Fibroblast of lung (primary cell): ENCODE data around the gene TENM3. TPM values are rescaled to one million over a fixed set of nuclear protein-coding genes. Genes with fewer than 3 reads are reported as not detected.

Experiments
- DNase-seq, 2 donors: peaks; one replicate each; pipeline versions ENCODE4 v3.0.0 to v3.0.0-alpha.2; 2010; ENCODE audit warnings: low read depth in 2 of 2
- H2AFZ ChIP-seq: 2 replicates; pipeline ENCODE4 v1.5.1; 2012; ENCODE audit warnings: low read length, control low read depth, inconsistent platforms
- H3K27ac ChIP-seq: 2 replicates; pipeline ENCODE4 v1.5.1; 2011; ENCODE audit warnings: low read length, control low read depth; ENCODE audit not compliant: insufficient read depth
- H3K27me3 ChIP-seq: 2 replicates; pipeline ENCODE4 v1.5.1; 2011; ENCODE audit warnings: mild to moderate bottlenecking, low read length; ENCODE audit not compliant: control insufficient read depth, insufficient read depth
- H3K36me3 ChIP-seq: 2 replicates; pipeline ENCODE4 v1.5.1; 2011; ENCODE audit warnings: low read length; ENCODE audit not compliant: control insufficient read depth, insufficient read depth
- H3K4me1 ChIP-seq: 2 replicates; pipeline ENCODE4 v1.5.1; 2011; ENCODE audit warnings: low read length; ENCODE audit not compliant: control insufficient read depth, insufficient read depth; ENCODE audit errors: extremely low read depth
- H3K4me2 ChIP-seq: 2 replicates; pipeline ENCODE4 v1.5.1; 2011; ENCODE audit warnings: low read length, control low read depth; ENCODE audit not compliant: insufficient read depth; ENCODE audit errors: extremely low read depth
- H3K4me3 ChIP-seq, 4 experiments: fragments of 200-600 bp in 1 of 4; sonication (generic) in 1 of 4; replicated peaks in 1 of 4; 2 replicates each; pipeline ENCODE4 v1.5.1; 2011 to 2016; ENCODE audit warnings: low read length in 4 of 4, low read depth in 3 of 4, mild to moderate bottlenecking in 3 of 4, control low read depth in 2 of 4, inconsistent platforms in 1 of 4, mixed read lengths in 1 of 4; ENCODE audit not compliant: insufficient read depth in 1 of 4; ENCODE audit errors: control extremely low read depth in 1 of 4
- H3K79me2 ChIP-seq: 2 replicates; pipeline ENCODE4 v1.5.1; 2012; ENCODE audit warnings: mild to moderate bottlenecking, low read length, inconsistent platforms; ENCODE audit not compliant: control insufficient read depth, insufficient read depth
- H3K9ac ChIP-seq: 2 replicates; pipeline ENCODE4 v1.5.1; 2011; ENCODE audit warnings: mild to moderate bottlenecking, low read length, control low read depth; ENCODE audit not compliant: insufficient read depth
- H3K9me3 ChIP-seq: 2 replicates; pipeline ENCODE4 v1.5.1; 2012; ENCODE audit warnings: low read depth, low read length; ENCODE audit not compliant: control insufficient read depth, insufficient read depth
- H4K20me1 ChIP-seq: 2 replicates; pipeline ENCODE4 v1.5.1; 2011; ENCODE audit warnings: low read length; ENCODE audit not compliant: control insufficient read depth, insufficient read depth; ENCODE audit errors: extremely low read depth
- CTCF ChIP-seq, 2 donors: IDR thresholded peaks in 1 of 2; conservative IDR thresholded peaks in 1 of 2; 1 replicate in 1 of 2; 2 replicates in 1 of 2; pipeline ENCODE4 v1.5.1; 2011 to 2012; ENCODE audit warnings: low read length in 2 of 2, control low read depth in 1 of 2, inconsistent platforms in 1 of 2, low read depth in 1 of 2, mild to moderate bottlenecking in 1 of 2
- EZH2 ChIP-seq: IDR thresholded peaks from 2 replicates; pipeline ENCODE4 v1.5.1; 2012; ENCODE audit warnings: low read length, control low read depth, mild to moderate bottlenecking; ENCODE audit errors: missing control alignments
- polyA plus RNA-seq, 2 donors: library from polyadenylated mRNA; depleted of rRNA in 1 of 2; stranded (reverse) in 1 of 2; unstranded in 1 of 2; fragments of >200 nt; gene quantifications; 2 replicates each; pipeline ENCODE4 v1.2.1, GENCODE V29; 2011 to 2012; ENCODE audit warnings: missing spikeins in 1 of 2
- total RNA-seq: library from RNA; depleted of rRNA; stranded (reverse); fragments of >200 nt; gene quantifications from 2 replicates; pipeline ENCODE4 v1.2.1, GENCODE V29; 2014

The TENM3 gene
- total and polyA plus RNA-seq, 2 donors (not counting 1 experiment from before 2014, with no cell fraction given): 2.7 to 3.6 TPM

GRCh38 chr4:182583703-182584415 lies 340.7 kb downstream of the TENM3 start:
- no peak overlapping the region for H3K4me2 ChIP-seq
- no peak overlapping the region for H3K9ac ChIP-seq
- H3K27me3 ChIP-seq: no peaks in the 10 kb centered on the region
- no peaks in the 10 kb centered on the region for H3K36me3 ChIP-seq
- no peaks in the 10 kb centered on the region for H3K4me1 ChIP-seq
- H3K27ac ChIP-seq: no peak overlapping the region
- H2AFZ ChIP-seq: no peak overlapping the region
- H3K4me3 ChIP-seq: no peak overlapping the region
- no peak for TF ChIP-seq CTCF (conservative IDR thresholded peaks at IDR 0.05 in 1 of 2, IDR thresholded peaks at IDR 0.05 in 1 of 2; ENCODE audit: low read depth in 1 of 2, low read length in 2 of 2)
- TF ChIP-seq EZH2: no peak
- H3K79me2 ChIP-seq: no peaks in the 10 kb centered on the region
- H3K9me3 ChIP-seq: no peaks in the 10 kb centered on the region
- no peaks in the 10 kb centered on the region for H4K20me1 ChIP-seq
- no peak for DNase-seq

GRCh38 chr4:182585321-182585720 lies 342.1 kb downstream of the TENM3 start:
- Histone ChIP-seq H3K79me2 (no peaks in the 10 kb centered on the region), H3K4me1 (no peaks in the 10 kb centered on the region), H3K27me3 (no peaks in the 10 kb centered on the region), H3K9ac (no peak overlapping the region), H3K4me3 (no peak overlapping the region), H3K4me2 (no peak overlapping the region), H4K20me1 (no peaks in the 10 kb centered on the region), H3K36me3 (no peaks in the 10 kb centered on the region), H3K27ac (no peak overlapping the region), H3K9me3 (no peaks in the 10 kb centered on the region), H2AFZ (no peak overlapping the region)
- TF ChIP-seq CTCF (conservative IDR thresholded peaks at IDR 0.05 in 1 of 2, IDR thresholded peaks at IDR 0.05 in 1 of 2; ENCODE audit: low read depth in 1 of 2, low read length in 2 of 2): no peak
- no peak for TF ChIP-seq EZH2
- no peak for DNase-seq

- H3K4me2 ChIP-seq: no peak overlapping the region
- no peaks in the 10 kb centered on the region for H3K4me1 ChIP-seq
- no peaks in the 10 kb centered on the region for H3K9me3 ChIP-seq
- H3K9ac ChIP-seq: no peak overlapping the region
- TF ChIP-seq EZH2: no peak
- TF ChIP-seq CTCF (conservative IDR thresholded peaks at IDR 0.05 in 1 of 2, IDR thresholded peaks at IDR 0.05 in 1 of 2; ENCODE audit: low read depth in 1 of 2, low read length in 2 of 2): no peak
- no peak for DNase-seq
- H3K27me3 ChIP-seq: no peaks in the 10 kb centered on the region
- no peaks in the 10 kb centered on the region for H3K79me2 ChIP-seq
- H3K4me3 ChIP-seq: no peak overlapping the region
- no peaks in the 10 kb centered on the region for H3K36me3 ChIP-seq
- H2AFZ ChIP-seq: no peak overlapping the region
- no peak overlapping the region for H3K27ac ChIP-seq
- H4K20me1 ChIP-seq: no peaks in the 10 kb centered on the region
These were observed 345.9 kb downstream of the TENM3 start for GRCh38 chr4:182589100-182589499.
